8988T (cell line): ENCODE data around the gene HOXB9.

ENCODE experiments used
- DNase-seq: peaks from one replicate; pipeline ENCODE4 v3.0.0; 2011

The HOXB9 gene

GRCh38 chr17:48623583-48623982 is 2.6 kb downstream of the HOXB9 start:
- DNase-seq = no peak

DNA sequence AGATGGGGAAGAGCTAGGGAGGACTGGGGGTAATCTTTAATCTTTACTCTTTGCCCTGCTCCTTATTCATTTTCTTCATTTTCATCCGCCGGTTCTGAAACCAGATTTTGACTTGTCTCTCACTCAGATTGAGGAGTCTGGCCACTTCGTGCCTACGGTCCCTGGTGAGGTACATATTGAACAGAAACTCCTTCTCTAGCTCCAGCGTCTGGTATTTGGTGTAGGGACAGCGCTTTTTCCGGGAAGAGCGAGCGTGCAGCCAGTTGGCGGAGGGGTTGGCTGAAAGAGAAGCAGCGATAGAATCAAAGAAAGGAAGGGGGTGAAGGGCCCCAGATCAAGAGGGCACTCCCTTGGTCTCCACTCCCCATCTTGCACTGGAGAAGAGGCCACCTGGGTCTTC is 3.3 kb downstream of the HOXB9 start:
- DNase-seq = no peak

GRCh38 chr17:48621410-48622392 is 4.5 kb downstream of the HOXB9 start:
- no peak for DNase-seq

DNA sequence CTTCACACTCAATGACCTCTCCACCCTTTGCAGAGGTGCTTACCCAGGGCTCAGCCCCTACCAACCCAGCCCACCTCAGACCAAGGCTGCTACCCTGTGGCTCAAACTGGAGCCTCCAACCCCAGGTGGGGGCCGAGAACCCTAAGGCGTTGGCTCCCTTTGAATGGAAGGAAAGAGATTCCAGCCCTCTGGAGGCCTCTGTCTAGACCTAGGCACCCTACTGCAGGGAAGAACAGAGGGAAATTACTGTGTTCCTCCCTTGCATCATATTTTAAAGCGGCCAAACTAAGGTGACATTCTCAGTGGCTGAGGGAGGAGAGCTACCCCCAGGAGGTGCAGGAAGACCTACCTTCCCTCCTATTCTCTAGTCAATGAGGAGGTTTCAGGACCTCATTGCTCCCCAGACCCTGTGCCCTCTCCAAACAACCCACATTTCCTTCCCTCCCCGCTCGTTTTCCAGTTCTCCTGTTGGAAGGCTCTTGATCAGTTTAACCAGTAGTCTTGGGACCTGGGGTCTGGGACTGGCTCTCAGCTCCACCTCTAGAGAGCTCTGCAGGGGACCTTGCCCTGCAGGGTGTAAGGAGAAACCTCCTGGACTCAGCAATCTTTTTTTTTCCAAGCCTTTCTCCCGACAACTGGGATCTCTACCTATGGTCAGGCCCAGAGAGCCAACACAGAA is 5.6 kb downstream of the HOXB9 start:
- no peak for DNase-seq

- no peak for DNase-seq
These were observed 6.2 kb downstream of the HOXB9 start for GRCh38 chr17:48619826-48620449.

DNA sequence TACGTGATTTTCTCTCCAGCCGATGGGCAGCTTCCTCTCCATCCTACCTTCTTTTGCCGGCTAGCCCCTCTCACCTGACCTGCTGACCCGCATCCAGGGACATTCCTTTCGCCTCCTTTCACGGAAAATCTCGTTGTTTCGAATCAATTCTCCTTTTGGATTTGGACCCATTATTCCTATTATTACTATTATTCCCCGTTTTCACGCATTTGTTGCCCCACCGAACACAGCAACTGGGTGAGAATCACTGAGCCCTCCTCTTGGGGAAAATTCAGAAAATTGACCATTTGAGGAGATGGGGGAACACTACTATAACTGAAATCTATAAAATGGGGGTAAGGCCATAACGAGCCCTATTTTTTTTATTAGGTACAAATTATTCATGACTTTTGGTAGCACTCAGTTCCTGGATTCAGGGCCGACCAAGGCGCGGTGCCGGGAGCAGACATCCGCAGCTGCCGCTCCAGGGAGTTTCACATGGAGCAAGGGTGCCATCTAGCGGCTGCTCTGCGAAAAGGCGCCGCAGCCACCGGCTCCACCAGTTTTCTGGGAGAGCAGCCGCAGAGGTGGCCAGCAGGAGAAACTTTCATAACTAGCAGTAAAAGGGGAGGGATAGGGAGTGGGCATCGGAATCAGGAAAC is 7.8 kb downstream of the HOXB9 start:
- DNase-seq = peak; percentile 92

DNA sequence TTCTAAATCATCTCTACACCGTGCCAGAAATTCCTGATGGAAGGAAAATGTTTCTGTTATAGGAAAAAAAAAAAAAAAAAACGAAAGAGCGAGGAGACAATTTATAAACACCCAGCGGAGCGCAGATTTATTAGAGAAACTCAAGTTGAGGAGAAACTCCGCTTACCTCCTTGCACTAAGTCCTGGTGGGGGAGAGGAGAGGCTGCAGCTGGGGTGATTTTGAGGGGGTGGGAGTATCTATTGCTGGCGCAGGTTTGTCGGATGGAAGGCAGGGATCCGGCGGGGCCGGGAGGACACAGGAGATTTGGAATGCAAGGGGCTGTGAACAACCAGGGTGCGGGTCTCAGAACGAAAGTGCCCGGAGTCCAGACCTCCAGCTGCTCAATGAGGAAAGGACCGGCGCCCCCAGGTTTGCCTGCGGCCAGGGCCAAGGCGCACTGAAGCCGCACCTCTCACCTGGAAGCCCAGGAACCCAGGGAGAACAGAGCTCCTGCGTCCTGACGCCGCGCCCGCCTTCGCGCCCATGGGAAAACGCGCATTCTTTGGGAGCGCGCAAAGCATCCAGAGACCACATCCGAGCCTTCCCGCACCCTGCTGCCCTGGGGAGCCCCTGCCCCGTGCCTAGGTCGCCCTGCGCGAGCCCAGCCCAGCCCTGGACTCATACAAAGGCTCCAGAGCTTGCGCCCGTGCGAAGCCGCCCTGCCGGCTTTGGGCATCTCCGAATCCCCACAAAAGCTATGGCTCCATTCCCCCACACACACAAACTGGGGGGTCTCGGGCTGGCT is 8.5 kb downstream of the HOXB9 start:
- no peak for DNase-seq

DNA sequence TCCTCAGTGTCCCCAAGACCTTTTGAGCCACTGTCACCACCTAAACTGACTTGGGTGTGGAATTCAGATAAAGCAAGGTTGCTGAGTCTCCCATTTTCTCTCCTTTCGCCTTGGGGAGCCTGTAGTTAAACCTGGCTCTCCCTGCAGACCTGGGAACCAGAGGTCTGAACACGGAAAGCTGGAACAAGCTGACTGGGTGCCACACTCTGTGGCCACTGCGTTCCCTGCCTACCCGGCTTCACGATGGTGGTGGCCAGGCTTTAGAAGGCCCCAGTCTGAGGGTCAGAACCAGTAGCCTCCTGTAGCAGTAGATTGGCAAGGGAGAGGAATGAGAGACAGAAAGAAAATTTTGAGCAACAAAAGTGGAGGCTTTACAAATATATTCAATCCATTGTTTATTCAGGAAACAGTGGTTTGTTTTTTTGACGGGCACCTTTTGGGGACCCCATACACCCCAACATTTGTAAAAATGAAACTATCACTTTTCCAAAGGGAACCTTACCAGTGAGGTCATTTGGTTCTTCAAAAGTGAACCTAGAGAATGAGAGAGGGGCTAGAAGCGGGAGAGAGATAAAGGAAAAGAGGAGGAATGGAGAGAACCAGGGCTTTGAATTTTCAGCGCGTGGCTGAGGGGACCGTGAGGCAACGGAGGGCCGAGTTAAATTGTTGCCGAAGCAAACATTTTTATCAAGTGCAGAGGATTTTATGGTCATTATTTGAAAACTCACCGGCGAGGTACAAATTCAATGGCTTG is 9.3 kb downstream of the HOXB9 start:
- DNase-seq = no peak

DNA sequence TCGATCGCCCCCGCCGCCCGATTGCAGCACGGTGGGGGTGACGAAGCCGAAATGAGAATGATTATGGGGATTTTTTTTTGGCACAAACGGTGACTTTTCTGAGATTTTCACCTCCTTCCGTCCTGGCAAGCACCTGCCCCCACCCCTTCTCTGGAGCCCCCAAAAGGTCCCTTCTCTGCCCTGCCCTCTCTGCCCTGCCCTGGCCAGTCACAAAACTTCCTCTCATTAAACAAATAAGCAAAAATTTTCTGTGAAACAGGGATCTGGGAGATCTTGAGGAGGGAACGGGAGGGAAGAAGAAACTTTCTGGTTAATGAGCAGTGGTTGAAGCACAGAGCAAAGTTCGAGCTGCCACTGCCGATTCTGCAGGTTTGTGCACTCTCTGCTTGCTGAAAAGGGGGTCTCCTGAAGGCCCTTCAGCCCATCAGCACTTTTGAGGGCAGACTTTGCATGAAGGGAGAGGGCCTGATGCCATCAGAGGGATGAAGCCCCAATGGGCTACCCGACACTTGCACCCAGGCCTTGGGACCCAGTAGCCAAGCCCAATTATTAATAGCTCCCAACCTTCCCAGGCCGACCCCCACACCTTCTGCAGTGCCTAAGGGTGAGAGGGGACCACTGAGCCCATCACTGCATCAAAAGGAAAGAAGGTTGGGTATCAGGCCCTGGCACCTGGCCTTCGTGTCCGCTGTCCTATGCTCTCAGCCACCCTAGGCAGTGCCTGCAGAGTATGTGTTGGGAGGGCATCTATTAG is 10.0 kb downstream of the HOXB9 start:
- no peak for DNase-seq

- DNase-seq = no peak
These were observed 10.9 kb downstream of the HOXB9 start, which contains the start of gene HOXB8 for GRCh38 chr17:48615047-48615962. Gene HOXB8, minus strand, starts transcription at chr17:48615292. Its CDS starts 588 bp downstream, at chr17:48614704.

DNA sequence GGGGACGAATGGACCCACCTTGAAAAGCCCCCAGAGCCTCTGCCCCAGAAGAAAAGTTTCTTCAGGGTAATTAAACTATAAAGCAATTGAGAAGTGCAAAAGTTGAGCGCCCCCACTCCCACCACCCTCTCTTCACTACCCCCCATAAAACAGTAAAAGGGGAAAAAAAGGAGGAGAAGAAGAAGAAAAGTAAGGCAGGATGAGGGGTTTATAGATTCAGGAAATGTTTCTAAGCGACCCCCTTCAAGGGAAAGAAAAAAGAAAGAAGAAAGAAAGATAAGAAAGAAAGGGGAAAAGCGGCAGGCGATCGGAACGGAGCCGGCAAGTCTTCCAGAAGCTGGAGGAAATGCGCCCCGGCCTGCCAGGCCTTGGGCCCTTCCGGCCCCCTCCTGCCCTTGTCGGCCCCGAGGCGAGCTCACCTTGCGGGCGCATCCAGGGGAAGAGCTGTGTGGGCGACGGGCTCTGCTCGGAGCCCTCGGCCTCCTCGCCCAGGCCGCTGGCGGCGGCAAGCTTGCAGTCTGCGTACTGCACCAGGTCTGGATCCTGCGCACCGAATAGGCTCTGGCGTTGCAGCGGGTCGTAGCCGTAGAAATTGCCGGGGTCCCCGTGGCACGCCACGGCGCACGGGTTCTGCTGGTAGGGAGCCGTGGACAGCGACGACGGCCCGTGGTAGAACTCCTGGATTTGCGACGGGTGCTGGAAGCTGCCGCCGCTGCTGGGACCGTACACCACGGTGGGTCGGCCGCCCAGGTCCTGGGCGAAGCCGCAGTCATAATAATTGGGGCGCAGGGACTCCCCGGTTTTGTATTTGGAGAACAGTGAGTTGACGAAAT is 12.1 kb downstream of the HOXB9 start:
- no peak for DNase-seq

- DNase-seq = peak; percentile 78
These were observed 13.1 kb downstream of the HOXB9 start for GRCh38 chr17:48612854-48613691.

- no peak for DNase-seq
These were observed 13.7 kb downstream of the HOXB9 start for GRCh38 chr17:48612456-48612853.

- DNase-seq = peak; percentile 77
These were observed 14.3 kb downstream of the HOXB9 start for GRCh38 chr17:48611681-48612455.

DNA sequence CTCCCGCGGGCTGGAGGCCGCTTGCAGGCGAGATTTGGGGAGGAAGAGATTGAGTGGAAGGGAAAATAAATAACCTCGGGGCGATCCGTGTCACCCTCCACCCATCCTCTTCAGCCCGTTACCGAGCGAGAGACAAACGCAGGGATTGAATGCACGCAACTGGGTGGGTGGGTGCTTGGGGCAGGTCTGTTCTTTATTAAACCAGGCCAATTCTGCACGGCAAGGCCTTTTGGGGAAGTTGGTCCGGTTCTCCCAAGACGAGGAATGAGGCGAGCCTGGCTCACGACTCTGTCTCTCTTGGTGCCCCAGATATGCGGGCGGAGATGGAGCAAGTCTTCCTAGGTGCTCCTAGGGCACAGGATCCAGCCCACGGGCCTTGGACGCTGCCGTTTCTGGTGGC is 14.9 kb downstream of the HOXB9 start:
- DNase-seq = no peak

DNA sequence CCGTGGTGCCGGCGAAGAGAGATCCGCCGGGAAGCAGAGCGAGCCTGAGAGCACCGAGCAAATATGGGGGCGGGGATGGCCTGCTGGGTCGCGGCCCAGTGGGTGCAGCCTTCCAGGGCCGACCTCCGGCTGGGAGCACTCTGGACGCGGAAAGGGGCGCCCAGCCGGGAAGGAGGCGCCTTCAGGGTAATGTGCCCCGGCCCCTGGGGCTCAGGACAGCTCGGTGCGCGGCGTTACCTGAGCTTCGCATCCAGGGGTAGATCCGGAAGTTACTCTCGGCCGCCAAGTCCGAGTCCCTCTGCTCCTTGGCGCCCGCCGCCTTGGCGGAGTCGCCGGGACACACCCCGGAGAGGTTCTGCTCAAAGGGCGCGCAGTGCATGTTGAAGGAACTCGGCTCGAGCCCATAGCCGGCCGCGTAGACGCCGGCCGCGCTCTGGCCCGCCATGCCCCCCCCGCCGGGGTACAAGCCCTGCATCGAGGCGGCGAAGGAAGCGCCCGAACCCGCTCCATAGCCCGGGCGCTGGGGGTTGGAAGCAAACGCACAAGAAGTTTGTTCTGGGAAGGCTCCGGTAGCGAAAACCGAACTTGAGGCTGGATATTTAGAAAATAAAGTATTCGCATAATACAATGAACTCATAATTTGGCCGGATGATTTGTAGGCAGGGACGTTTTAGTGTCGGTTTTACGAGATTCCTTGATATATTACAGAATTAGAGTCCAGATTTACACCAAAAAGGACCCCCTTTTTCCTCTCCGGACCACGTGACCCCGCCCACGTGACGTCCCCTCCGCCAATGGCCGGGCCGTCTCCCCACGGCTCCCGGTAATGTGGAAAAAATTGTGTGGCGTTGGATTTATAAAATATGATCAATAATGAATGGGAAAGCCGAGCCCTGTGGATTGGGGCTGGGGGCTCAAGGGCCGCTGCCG is 15.6 kb downstream of the HOXB9 start, which contains the start of gene HOXB7:
HOXB7 (minus strand) TSS at position 736 of the 930 bp plus-strand sequence; CDS start at position 637, 99 bp downstream.
- DNase-seq = peak; percentile 71
